ENCODE results near the gene ARMCX1. TPM values are rescaled to one million over a fixed set of nuclear protein-coding genes. Genes with fewer than 3 reads are reported as not detected.
"Not testable (repeated sequence)": the region's sequence is repeated elsewhere in the genome, so short reads cannot be mapped to it uniquely, and the experiment has no call there.

ARMCX1 gene
- 32.7 TPM for total RNA-seq
- long read RNA-seq, transcript ARMCX1-201 (4 exons, 2,141 nt) = major isoform, 54 of 81 reads
- long read RNA-seq, partial matches to known transcripts = 1 of 81 reads
- long read RNA-seq, other reads (novel, unspliced or antisense) = 26 of 81 reads

- peak; percentile 70 for DNase-seq
- Histone ChIP-seq H3K4me1 (peaks cover 5% of the 10 kb centered on the region), H3K27me3 (ENCODE audit: low read depth) (no peaks in the 10 kb centered on the region), H3K27ac (replicated peaks) (peak within 1 kb of the TSS; percentile 87), H3K9me3 (replicated peaks) (no peaks in the 10 kb centered on the region), H3K4me3 (peak within 1 kb of the TSS; percentile 74), H3K36me3 (peaks cover 7% of the 10 kb centered on the region)
- TF ChIP-seq CTCF (IDR thresholded peaks at IDR 0.05; ENCODE audit: borderline replicate concordance) = no peak
- intact Hi-C loops (cut with micrococcal nuclease) = no loop called here
These were observed at the start of gene ARMCX1 for GRCh38 chrX:101550362-101550750. TSS of gene ARMCX1 (plus strand) at chrX:101550547. CDS start at chrX:101552931, 2,384 bp downstream.

- intact Hi-C loops (cut with micrococcal nuclease); DNase-seq; H3K27ac ChIP-seq (replicated peaks); H3K36me3 ChIP-seq; H3K4me1 ChIP-seq; H3K9me3 ChIP-seq (replicated peaks); H3K27me3 ChIP-seq (ENCODE audit: low read depth); H3K4me3 ChIP-seq: not testable (repeated sequence)
These were observed 47.4 kb upstream of the ARMCX1 start for GRCh38 chrX:101502929-101503328.

GRCh38 chrX:101507372-101507771 is 43.0 kb upstream of the ARMCX1 start:
- no peaks in the 10 kb centered on the region for H3K27me3 ChIP-seq (ENCODE audit: low read depth)
- intact Hi-C loops (cut with micrococcal nuclease) = no loop called here
- H3K4me3 ChIP-seq = no peak overlapping the region
- H3K9me3 ChIP-seq (replicated peaks) = no peaks in the 10 kb centered on the region
- H3K27ac ChIP-seq (replicated peaks) = no peak overlapping the region
- H3K4me1 ChIP-seq = no peaks in the 10 kb centered on the region
- no peak for TF ChIP-seq CTCF (IDR thresholded peaks at IDR 0.05; ENCODE audit: borderline replicate concordance)
- no peak for DNase-seq
- peaks cover 4% of the 10 kb centered on the region for H3K36me3 ChIP-seq

- Histone ChIP-seq H3K4me1 (no peaks in the 10 kb centered on the region), H3K4me3 (no peak overlapping the region), H3K27ac (replicated peaks) (no peak overlapping the region), H3K9me3 (replicated peaks) (no peaks in the 10 kb centered on the region), H3K36me3 (peaks cover 4% of the 10 kb centered on the region), H3K27me3 (ENCODE audit: low read depth) (no peaks in the 10 kb centered on the region)
- intact Hi-C loops (cut with micrococcal nuclease) = no loop called here
- TF ChIP-seq CTCF (IDR thresholded peaks at IDR 0.05; ENCODE audit: borderline replicate concordance) = no peak
- DNase-seq = no peak
These were observed 42.4 kb upstream of the ARMCX1 start for GRCh38 chrX:101507986-101508385.

GRCh38 chrX:101530944-101531343 is 19.4 kb upstream of the ARMCX1 start:
- Histone ChIP-seq H3K27me3 (ENCODE audit: low read depth) (no peaks in the 10 kb centered on the region), H3K27ac (replicated peaks) (no peak overlapping the region), H3K9me3 (replicated peaks) (peaks cover 4% of the 10 kb centered on the region), H3K4me3 (no peak overlapping the region), H3K36me3 (no peaks in the 10 kb centered on the region), H3K4me1 (no peaks in the 10 kb centered on the region)
- TF ChIP-seq CTCF (IDR thresholded peaks at IDR 0.05; ENCODE audit: borderline replicate concordance) = no peak
- DNase-seq = no peak
- intact Hi-C loops (cut with micrococcal nuclease) = no loop called here

- Histone ChIP-seq H3K27me3 (ENCODE audit: low read depth) (no peaks in the 10 kb centered on the region), H3K4me3 (no peak overlapping the region), H3K4me1 (no peaks in the 10 kb centered on the region), H3K27ac (replicated peaks) (no peak overlapping the region), H3K36me3 (no peaks in the 10 kb centered on the region), H3K9me3 (replicated peaks) (no peaks in the 10 kb centered on the region)
- no peak for DNase-seq
- TF ChIP-seq CTCF (IDR thresholded peaks at IDR 0.05; ENCODE audit: borderline replicate concordance) = no peak
- intact Hi-C loops (cut with micrococcal nuclease) = no loop called here
These were observed 11.2 kb upstream of the ARMCX1 start for GRCh38 chrX:101539116-101539515.

Measured in left ventricle myocardium inferior (tissue), 1 donor.